A549 (cell line): ENCODE results near the gene ACAD8. TPM values are rescaled to one million over a fixed set of nuclear protein-coding genes. Genes with fewer than 3 reads are reported as not detected.

Experiments
- ATAC-seq, 2 experiments: fragments of 200-7000 bp in 1 of 2; fragments of >200 bp in 1 of 2; cut with Nextera tagmentation in 1 of 2; cut with Tn5 transposase in 1 of 2; 3 replicates each; pipeline versions ENCODE4 v1.8.0 to v1.9.1; 2018 to 2020; ENCODE audit warnings: mild to moderate bottlenecking in 1 of 2, moderate library complexity in 1 of 2
- CTCF ChIA-PET: fragments of 300-600 bp; sonication (Branson Sonifier 250); formaldehyde crosslinking; extraction: SDS; loops from one replicate; lab custom pipeline; 2021; ENCODE audit warnings: antibody characterized with exemption, inconsistent platforms; lab: Yijun Ruan, JAX
- POLR2A ChIA-PET: fragments of 350-600 bp; formaldehyde crosslinking; extraction: SDS; loops from one replicate; lab custom pipeline; 2021; ENCODE audit warnings: antibody characterized with exemption, inconsistent platforms; lab: Yijun Ruan, JAX
- DNase-seq, 2 experiments: peaks; one replicate each; pipeline versions ENCODE4 v3.0.0 to v3.0.0-alpha.2; 2011 to 2016; ENCODE audit warnings: low read depth in 1 of 2, low spot score in 1 of 2
- FAIRE-seq: peaks from 2 replicates; lab custom pipeline; 2011; peaks lifted over from hg19 to GRCh38; lab: Jason Lieb, UNC
- H3K27ac ChIP-seq, 2 experiments: fragments of >200 bp; sonication (Bioruptor Twin); formaldehyde crosslinking; 3 replicates each; pipeline ENCODE4 v1.5.1; 2016 to 2017
- H3K4me1 ChIP-seq: fragments of >200 bp; sonication (Bioruptor Twin); formaldehyde crosslinking; 3 replicates; pipeline ENCODE4 v1.6.1; 2016
- H3K4me2 ChIP-seq: fragments of >200 bp; sonication (Bioruptor Twin); formaldehyde crosslinking; 3 replicates; pipeline ENCODE4 v1.6.1; 2016
- H3K4me3 ChIP-seq: fragments of >200 bp; sonication (Bioruptor Twin); formaldehyde crosslinking; 3 replicates; pipeline ENCODE4 v1.5.1; 2016
- H3K9me3 ChIP-seq: fragments of >200 bp; sonication (Bioruptor Twin); formaldehyde crosslinking; 3 replicates; pipeline ENCODE4 v1.6.1; 2016
- ATOH8 ChIP-seq: fragments of 250-450 bp; sonication (Bioruptor Pico); IDR thresholded peaks from 2 replicates; pipeline ENCODE4 v1.5.0; 2020; ENCODE audit warnings: low read depth, mild to moderate bottlenecking, moderate library complexity
- BHLHE40 ChIP-seq: IDR thresholded peaks from 2 replicates; pipeline ENCODE4 v1.6.1; 2012; ENCODE audit warnings: low read depth, low read length, inconsistent platforms
- CBX8 ChIP-seq: fragments of 200-600 bp; sonication (generic); IDR thresholded peaks from 2 replicates; pipeline ENCODE4 v1.6.1; 2016
- CHD2 ChIP-seq: fragments of 150-350 bp; IDR thresholded peaks from 2 replicates; pipeline ENCODE4 v1.6.1; 2014; ENCODE audit warnings: low read length; ENCODE audit not compliant: partially characterized antibody
- CHD4 ChIP-seq: fragments of 200-600 bp; sonication (generic); IDR thresholded peaks from 2 replicates; pipeline ENCODE4 v1.6.1; 2016; ENCODE audit warnings: antibody characterized with exemption, mild to moderate bottlenecking, borderline replicate concordance
- EHF ChIP-seq: fragments of 250-450 bp; sonication (Bioruptor Pico); IDR thresholded peaks from 2 replicates; pipeline ENCODE4 v1.5.0; 2020; ENCODE audit warnings: mild to moderate bottlenecking
- ELK1 ChIP-seq: fragments of 150-350 bp; IDR thresholded peaks from 2 replicates; pipeline ENCODE4 v1.6.1; 2014; ENCODE audit warnings: low read depth, mild to moderate bottlenecking, low read length
- FOSB ChIP-seq: fragments of 250-450 bp; sonication (Bioruptor Pico); IDR thresholded peaks from 2 replicates; pipeline ENCODE4 v1.5.0; 2020; ENCODE audit warnings: mild to moderate bottlenecking, moderate library complexity
- HEYL ChIP-seq: fragments of 250-450 bp; sonication (Bioruptor Pico); IDR thresholded peaks from 2 replicates; pipeline ENCODE4 v1.8.0; 2021; ENCODE audit warnings: mild to moderate bottlenecking, moderate library complexity
- HOXA7 ChIP-seq: fragments of 250-450 bp; sonication (Bioruptor Pico); IDR thresholded peaks from 2 replicates; pipeline ENCODE4 v1.5.0; 2020; ENCODE audit warnings: mild to moderate bottlenecking, moderate library complexity
- HOXB5 ChIP-seq: fragments of 250-450 bp; sonication (Bioruptor Pico); IDR thresholded peaks from 2 replicates; pipeline ENCODE4 v1.5.0; 2020; ENCODE audit warnings: mild to moderate bottlenecking, moderate library complexity
- KDM1A ChIP-seq: fragments of 200-600 bp; sonication (generic); IDR thresholded peaks from 2 replicates; pipeline ENCODE4 v1.6.1; 2016; ENCODE audit warnings: low read depth, mild to moderate bottlenecking
- MYC ChIP-seq: IDR thresholded peaks from 2 replicates; pipeline ENCODE4 v1.6.1; 2012; ENCODE audit warnings: mild to moderate bottlenecking, inconsistent platforms, low read length, improper control_type of control experiment, borderline replicate concordance
- NFE2L2 ChIP-seq: fragments of 150-350 bp; conservative IDR thresholded peaks from 2 replicates; pipeline ENCODE4 v1.6.1; 2014; ENCODE audit warnings: low read length
- PBX3 ChIP-seq: IDR thresholded peaks from 2 replicates; pipeline ENCODE4 v1.6.1; 2012
- PHF8 ChIP-seq: fragments of 200-600 bp; sonication (generic); IDR thresholded peaks from 2 replicates; pipeline ENCODE4 v1.6.1; 2016; ENCODE audit warnings: low read depth, mild to moderate bottlenecking, antibody characterized with exemption, moderate library complexity, borderline replicate concordance
- RAD21 ChIP-seq, 2 experiments: fragments of >200 bp in 1 of 2; sonication (Bioruptor Twin) in 1 of 2; formaldehyde crosslinking in 1 of 2; IDR thresholded peaks in 1 of 2; conservative IDR thresholded peaks in 1 of 2; 2 replicates in 1 of 2; 3 replicates in 1 of 2; pipeline ENCODE4 v1.6.1; 2012 to 2018; ENCODE audit warnings: inconsistent platforms in 1 of 2
- REST ChIP-seq: fragments of 200-600 bp; sonication (generic); IDR thresholded peaks from 2 replicates; pipeline ENCODE4 v1.6.1; 2016; ENCODE audit warnings: antibody characterized with exemption, mild to moderate bottlenecking, moderate library complexity
- RFX5 ChIP-seq: fragments of 450-650 bp; IDR thresholded peaks from 2 replicates; pipeline ENCODE4 v1.7.1; 2014; ENCODE audit warnings: antibody characterized with exemption, mild to moderate bottlenecking, moderate library complexity
- SREBF2 ChIP-seq: fragments of 450-650 bp; IDR thresholded peaks from 2 replicates; pipeline ENCODE4 v1.6.1; 2014; ENCODE audit warnings: mild to moderate bottlenecking, moderate library complexity
- TFCP2L1 ChIP-seq: fragments of 250-450 bp; sonication (Bioruptor Pico); IDR thresholded peaks from 2 replicates; pipeline ENCODE4 v1.5.0; 2021; ENCODE audit warnings: mild to moderate bottlenecking
- TP53 ChIP-seq: fragments of 250-450 bp; sonication (Bioruptor Pico); IDR thresholded peaks from 2 replicates; pipeline ENCODE4 v1.5.0; 2021; ENCODE audit warnings: mild to moderate bottlenecking, moderate library complexity
- ZSCAN20 ChIP-seq: fragments of 250-450 bp; sonication (Bioruptor Pico); IDR thresholded peaks from 2 replicates; pipeline ENCODE4 v1.8.0; 2022; ENCODE audit warnings: mild to moderate bottlenecking, moderate library complexity
- WGBS: methylation state at CpG from one replicate; pipeline ENCODE4 v1.1.6; 2017; ENCODE audit errors: missing lambda C conversion rate; 5-methylcytosine and 5-hydroxymethylcytosine counted together
- polyA plus RNA-seq, 4 experiments: library from polyadenylated mRNA; depleted of rRNA in 3 of 4; stranded (reverse); fragments of >200 nt; fragmentation: RNase III in 1 of 4; extraction: RNeasy Plus Mini Kit Qiagen cat#74134 plus additional on column Dnase treatment in 1 of 4; gene quantifications; 2 replicates in 3 of 4; 3 replicates in 1 of 4; pipeline ENCODE4 v1.2.3, GENCODE V29; 2011 to 2017

ACAD8 gene
- polyA plus RNA-seq, 2 of the 4 experiments (the other 2 are of a cell fraction) = 13.5 to 16.9 TPM

GRCh38 chr11:134312223-134312622, 58.9 kb downstream of the ACAD8 start:
- ChIA-PET POLR2A (no interaction called here), CTCF (no interaction called here)
- no peak for TF ChIP-seq SREBF2
- no peak for TF ChIP-seq NFE2L2
- TF ChIP-seq ZSCAN20 (CRISPR knock-in tag) = no peak
- no peak for TF ChIP-seq CHD2
- TF ChIP-seq ATOH8 = no peak
- TF ChIP-seq REST = no peak
- no peak for TF ChIP-seq CHD4
- TF ChIP-seq PBX3 = no peak
- no peak for TF ChIP-seq ELK1
- no peak for TF ChIP-seq RFX5
- ATAC-seq (no peak), FAIRE-seq (no peak), DNase-seq (no peak)
- Histone ChIP-seq H3K4me2 (no peak overlapping the region), H3K4me1 (no peaks in the 10 kb centered on the region), H3K4me3 (no peak overlapping the region), H3K9me3 (no peaks in the 10 kb centered on the region), H3K27ac (no peak overlapping the region)
- WGBS = 66% methylated on average over 4 of the region's 12 CpGs

GRCh38 chr11:134312807-134313206, 59.4 kb downstream of the ACAD8 start:
- DNase-seq (no peak), ATAC-seq (no peak), FAIRE-seq (no peak)
- no peak for TF ChIP-seq ELK1
- TF ChIP-seq HOXA7 (CRISPR knock-in tag) = no peak
- no peak for TF ChIP-seq EHF (CRISPR knock-in tag)
- TF ChIP-seq TFCP2L1 (CRISPR knock-in tag) = no peak
- no peak for TF ChIP-seq TP53 (CRISPR knock-in tag)
- 0% methylated on average over 1 of the region's 5 CpGs for WGBS
- H3K4me2 ChIP-seq = no peak overlapping the region
- POLR2A ChIA-PET = no interaction called here
- CTCF ChIA-PET = no interaction called here
- no peaks in the 10 kb centered on the region for H3K4me1 ChIP-seq
- H3K4me3 ChIP-seq = no peak overlapping the region
- H3K27ac ChIP-seq = no peak overlapping the region
- no peaks in the 10 kb centered on the region for H3K9me3 ChIP-seq

GRCh38 chr11:134313379-134313778, 60.0 kb downstream of the ACAD8 start:
- no peak for DNase-seq
- Histone ChIP-seq H3K4me1 (no peaks in the 10 kb centered on the region), H3K27ac (no peak overlapping the region), H3K4me3 (no peak overlapping the region), H3K9me3 (no peaks in the 10 kb centered on the region), H3K4me2 (no peak overlapping the region)
- POLR2A ChIA-PET = no interaction called here
- CTCF ChIA-PET = no interaction called here
- TF ChIP-seq MYC (no peak), PHF8 (no peak), CBX8 (no peak), KDM1A (no peak), HOXB5 (CRISPR knock-in tag) (no peak), RAD21 (conservative IDR thresholded peaks at IDR 0.05 in 1 of 2, IDR thresholded peaks at IDR 0.05 in 1 of 2) (no peak), FOSB (CRISPR knock-in tag) (no peak), BHLHE40 (no peak), HEYL (CRISPR knock-in tag) (no peak)
- ATAC-seq = no peak
- 55% methylated on average over 2 of the region's 10 CpGs for WGBS
- FAIRE-seq = no peak
